Tibial nerve (tissue), 3 donors: ENCODE results near the gene ARL2BP.

Source experiments
- POLR2A ChIP-seq, 2 donors: fragments of 450-650 bp; IDR thresholded peaks; one replicate each; pipeline ENCODE4 v1.6.1; 2017; ENCODE audit warnings: antibody characterized with exemption in 2 of 2, mild to moderate bottlenecking in 2 of 2, moderate library complexity in 2 of 2
- TF ChIP-seq, protein P1 (sequence below), 5 experiments: fragments of 200-600 bp in 3 of 5; fragments of 450-650 bp in 2 of 5; sonication (generic) in 3 of 5; IDR thresholded peaks; one replicate each; pipeline ENCODE4 v1.5.1; 2016 to 2019; ENCODE audit warnings: antibody characterized with exemption in 5 of 5, mild to moderate bottlenecking in 3 of 5, moderate library complexity in 2 of 5

DNA sequence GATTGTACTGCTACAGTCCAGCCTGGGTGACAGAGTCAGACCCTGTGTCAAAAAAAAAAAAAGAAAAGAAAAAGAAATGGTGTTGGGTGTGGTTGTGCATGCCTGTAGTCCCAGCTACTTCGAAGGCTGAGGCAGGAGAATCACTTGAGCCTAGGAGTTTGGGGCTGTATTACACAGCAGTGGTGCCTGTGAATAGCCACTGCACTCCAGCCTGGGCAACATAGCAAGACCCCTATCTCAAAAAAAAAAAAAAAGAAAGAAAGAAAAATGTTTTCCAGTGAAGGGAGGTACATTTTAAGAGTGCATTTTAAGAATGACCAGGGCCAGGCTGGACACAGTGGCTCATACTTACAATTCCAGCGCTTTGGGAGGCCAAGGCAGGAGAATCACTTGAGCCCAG is 6.3 kb downstream of the ARL2BP start:
- TF ChIP-seq, protein P1, sequence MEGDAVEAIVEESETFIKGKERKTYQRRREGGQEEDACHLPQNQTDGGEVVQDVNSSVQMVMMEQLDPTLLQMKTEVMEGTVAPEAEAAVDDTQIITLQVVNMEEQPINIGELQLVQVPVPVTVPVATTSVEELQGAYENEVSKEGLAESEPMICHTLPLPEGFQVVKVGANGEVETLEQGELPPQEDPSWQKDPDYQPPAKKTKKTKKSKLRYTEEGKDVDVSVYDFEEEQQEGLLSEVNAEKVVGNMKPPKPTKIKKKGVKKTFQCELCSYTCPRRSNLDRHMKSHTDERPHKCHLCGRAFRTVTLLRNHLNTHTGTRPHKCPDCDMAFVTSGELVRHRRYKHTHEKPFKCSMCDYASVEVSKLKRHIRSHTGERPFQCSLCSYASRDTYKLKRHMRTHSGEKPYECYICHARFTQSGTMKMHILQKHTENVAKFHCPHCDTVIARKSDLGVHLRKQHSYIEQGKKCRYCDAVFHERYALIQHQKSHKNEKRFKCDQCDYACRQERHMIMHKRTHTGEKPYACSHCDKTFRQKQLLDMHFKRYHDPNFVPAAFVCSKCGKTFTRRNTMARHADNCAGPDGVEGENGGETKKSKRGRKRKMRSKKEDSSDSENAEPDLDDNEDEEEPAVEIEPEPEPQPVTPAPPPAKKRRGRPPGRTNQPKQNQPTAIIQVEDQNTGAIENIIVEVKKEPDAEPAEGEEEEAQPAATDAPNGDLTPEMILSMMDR (IDR thresholded peaks at IDR 0.05), result no peak
- TF ChIP-seq POLR2A (IDR thresholded peaks at IDR 0.05), result no peak
